ENCODE results near the gene TMEM183A. TPM values are rescaled to one million over a fixed set of nuclear protein-coding genes. Genes with fewer than 3 reads are reported as not detected.

Gene TMEM183A
- total RNA-seq, 1 experiment from 2014 or later, result 104 TPM

DNA sequence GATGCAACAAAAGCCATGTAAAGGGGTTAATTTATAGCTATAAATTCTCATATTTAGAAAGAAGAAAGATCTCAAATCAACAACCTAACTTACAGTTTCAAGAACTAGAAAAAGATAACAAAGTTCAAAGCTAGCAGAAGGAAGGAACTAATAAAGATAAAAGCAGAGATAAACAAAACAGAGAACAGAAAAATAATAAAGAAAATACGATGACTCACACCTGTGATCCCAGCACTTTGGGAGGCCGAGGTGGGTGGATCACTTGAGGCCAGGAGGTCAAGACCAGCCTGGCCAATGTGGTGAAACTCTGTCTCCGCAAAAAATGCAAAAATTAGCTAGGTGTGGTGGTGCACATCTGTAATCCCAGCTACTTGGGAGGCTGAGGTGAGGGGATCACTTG, 12.4 kb upstream of the TMEM183A start:
- Mint-ChIP-seq H3K9me3 (ENCODE audit: unreplicated experiment) (peaks cover 9% of the 10 kb centered on the region), H3K4me1 (ENCODE audit: insufficient read depth, unreplicated experiment) (peaks cover 15% of the 10 kb centered on the region), H3K27ac (ENCODE audit: low read depth, unreplicated experiment) (no peak overlapping the region), H3K27me3 (ENCODE audit: insufficient read depth, unreplicated experiment) (peaks cover 70% of the 10 kb centered on the region), H3K36me3 (ENCODE audit: insufficient read depth, unreplicated experiment) (peaks cover 6% of the 10 kb centered on the region), H3K4me3 (ENCODE audit: unreplicated experiment) (no peak overlapping the region)
- no TSS peak for BruUV-seq (replicated peaks)
- intact Hi-C loops (cut with micrococcal nuclease), result no loop called here
- ChIA-PET POLR2A (interaction anchor here (0.6 to 3.9 kb wide), 17 partner anchors 9 to 1422 kb away, joined by 3 to 48 read pairs (median 3); partner anchors contain the start of gene TMEM183A), CTCF (interaction anchor here (0.6 to 2.3 kb wide), 12 partner anchors 10 to 1202 kb away, joined by 3 to 12 read pairs (median 4); partner anchors contain the start of gene TMEM183A)
- no peak for DNase-seq (ENCODE audit: unreplicated experiment)
- TF ChIP-seq, protein P1, sequence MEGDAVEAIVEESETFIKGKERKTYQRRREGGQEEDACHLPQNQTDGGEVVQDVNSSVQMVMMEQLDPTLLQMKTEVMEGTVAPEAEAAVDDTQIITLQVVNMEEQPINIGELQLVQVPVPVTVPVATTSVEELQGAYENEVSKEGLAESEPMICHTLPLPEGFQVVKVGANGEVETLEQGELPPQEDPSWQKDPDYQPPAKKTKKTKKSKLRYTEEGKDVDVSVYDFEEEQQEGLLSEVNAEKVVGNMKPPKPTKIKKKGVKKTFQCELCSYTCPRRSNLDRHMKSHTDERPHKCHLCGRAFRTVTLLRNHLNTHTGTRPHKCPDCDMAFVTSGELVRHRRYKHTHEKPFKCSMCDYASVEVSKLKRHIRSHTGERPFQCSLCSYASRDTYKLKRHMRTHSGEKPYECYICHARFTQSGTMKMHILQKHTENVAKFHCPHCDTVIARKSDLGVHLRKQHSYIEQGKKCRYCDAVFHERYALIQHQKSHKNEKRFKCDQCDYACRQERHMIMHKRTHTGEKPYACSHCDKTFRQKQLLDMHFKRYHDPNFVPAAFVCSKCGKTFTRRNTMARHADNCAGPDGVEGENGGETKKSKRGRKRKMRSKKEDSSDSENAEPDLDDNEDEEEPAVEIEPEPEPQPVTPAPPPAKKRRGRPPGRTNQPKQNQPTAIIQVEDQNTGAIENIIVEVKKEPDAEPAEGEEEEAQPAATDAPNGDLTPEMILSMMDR (IDR thresholded peaks at IDR 0.05; ENCODE audit: unreplicated experiment), result no peak

DNA sequence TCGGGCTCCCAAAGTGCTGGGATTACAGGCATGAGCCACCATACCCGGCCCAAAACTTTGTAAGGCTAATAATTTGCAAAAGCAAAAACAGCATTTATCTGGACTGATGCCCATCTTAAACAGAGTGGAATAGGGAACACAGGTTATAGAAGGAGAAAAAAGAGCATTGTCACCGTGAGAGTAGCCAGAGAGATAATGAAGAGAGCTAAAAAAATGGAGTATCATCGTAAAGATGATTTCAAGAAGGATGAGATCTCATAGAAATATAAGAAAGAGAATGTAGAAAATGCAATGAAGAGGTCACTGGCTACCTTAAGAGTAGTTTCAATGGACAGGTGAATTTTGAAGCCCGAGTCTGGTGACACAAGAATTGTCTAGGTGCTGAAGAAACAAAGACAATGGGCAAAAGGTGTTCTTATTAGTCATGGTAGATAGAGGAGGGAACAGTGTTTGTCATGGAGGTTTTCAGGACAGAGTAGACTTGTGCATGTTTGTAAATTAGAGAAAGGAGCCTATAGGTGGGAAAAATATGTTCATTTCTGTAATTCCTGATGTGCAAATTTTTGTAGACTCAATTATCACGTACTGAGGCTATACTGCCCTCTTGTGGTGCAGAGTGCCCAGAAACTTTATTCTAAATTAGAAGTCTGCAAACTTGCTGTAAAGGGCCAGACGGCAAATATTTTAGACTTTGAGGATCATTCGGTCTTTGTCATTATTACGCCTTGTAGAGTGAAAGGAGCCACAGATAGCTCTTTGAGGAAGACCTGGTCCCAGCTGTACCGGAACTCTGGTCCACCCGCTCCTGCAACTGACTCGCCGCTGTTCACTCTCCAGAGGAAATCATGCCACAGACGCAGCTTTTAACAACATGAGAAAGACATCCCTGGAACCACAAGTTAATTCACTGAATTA, 8.1 kb upstream of the TMEM183A start:
- peak; percentile 85 for DNase-seq (ENCODE audit: unreplicated experiment)
- no peaks in the 10 kb centered on the region for H3K9me3 Mint-ChIP-seq (ENCODE audit: unreplicated experiment)
- intact Hi-C loops (cut with micrococcal nuclease), result loop anchor here (1.0 to 2.0 kb wide), 5 partner anchors 73 to 280 kb away; no protein-coding TSS in a partner anchor
- no peak overlapping the region for H3K4me3 Mint-ChIP-seq (ENCODE audit: unreplicated experiment)
- peaks cover 15% of the 10 kb centered on the region for H3K4me1 Mint-ChIP-seq (ENCODE audit: insufficient read depth, unreplicated experiment)
- H3K27ac Mint-ChIP-seq (ENCODE audit: low read depth, unreplicated experiment), result no peak overlapping the region
- peaks cover 45% of the 10 kb centered on the region for H3K27me3 Mint-ChIP-seq (ENCODE audit: insufficient read depth, unreplicated experiment)
- peaks cover 6% of the 10 kb centered on the region for H3K36me3 Mint-ChIP-seq (ENCODE audit: insufficient read depth, unreplicated experiment)
- POLR2A ChIA-PET, result interaction anchor here (0.7 to 3.3 kb wide), 12 partner anchors 8 to 191 kb away, joined by 3 to 20 read pairs (median 6); partner anchors contain the start of genes CYB5R1, KDM5B, RABIF and TMEM183A
- TF ChIP-seq, protein P1 (IDR thresholded peaks at IDR 0.05; ENCODE audit: unreplicated experiment), result peak; percentile 96
- CTCF ChIA-PET, result interaction anchor here (0.5 to 4.2 kb wide), 74 partner anchors 9 to 1414 kb away, joined by 3 to 54 read pairs (median 4); partner anchors contain the start of genes KLHL12 and TMEM183A
- BruUV-seq (replicated peaks), result no TSS peak

DNA sequence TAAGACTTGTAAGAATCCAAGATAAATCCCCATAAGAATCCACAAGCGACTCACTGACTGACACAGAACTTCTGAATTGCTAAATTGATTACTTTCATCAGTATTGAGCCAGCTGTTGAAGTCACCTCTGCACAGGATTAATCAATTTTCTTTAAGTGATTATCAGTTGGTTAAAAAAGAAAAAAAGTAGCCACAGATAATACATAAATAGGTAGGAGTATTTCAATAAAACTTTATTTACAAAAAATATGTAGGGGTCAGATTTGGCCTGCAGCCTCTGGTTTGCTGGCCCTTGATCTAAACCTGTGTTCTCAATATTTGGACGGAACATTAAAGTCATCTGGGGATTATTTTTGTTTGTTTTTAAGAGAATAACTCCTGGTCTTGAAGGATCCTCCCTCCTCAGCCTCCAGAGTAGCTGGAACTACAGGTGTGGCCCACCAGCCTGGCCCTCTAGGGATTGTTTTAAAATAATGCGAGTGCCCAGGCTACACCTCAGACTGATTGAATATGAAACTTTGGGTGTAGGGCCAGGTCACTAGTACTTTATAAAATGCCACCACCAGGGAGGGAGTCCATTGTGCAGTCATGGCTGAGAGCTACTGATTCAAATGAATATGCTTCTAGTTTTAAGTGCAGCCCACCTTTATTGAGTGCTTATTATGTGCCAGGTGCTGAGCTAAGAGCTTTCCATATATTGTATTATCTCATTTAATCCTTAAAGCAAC, 6.8 kb upstream of the TMEM183A start:
- DNase-seq (ENCODE audit: unreplicated experiment), result no peak
- Mint-ChIP-seq H3K9me3 (ENCODE audit: unreplicated experiment) (no peaks in the 10 kb centered on the region), H3K4me1 (ENCODE audit: insufficient read depth, unreplicated experiment) (peaks cover 6% of the 10 kb centered on the region), H3K27ac (ENCODE audit: low read depth, unreplicated experiment) (no peak overlapping the region), H3K27me3 (ENCODE audit: insufficient read depth, unreplicated experiment) (peaks cover 32% of the 10 kb centered on the region), H3K36me3 (ENCODE audit: insufficient read depth, unreplicated experiment) (peaks cover 6% of the 10 kb centered on the region), H3K4me3 (ENCODE audit: unreplicated experiment) (no peak overlapping the region)
- TF ChIP-seq, protein P1 (IDR thresholded peaks at IDR 0.05; ENCODE audit: unreplicated experiment), result no peak
- intact Hi-C loops (cut with micrococcal nuclease), result no loop called here
- no TSS peak for BruUV-seq (replicated peaks)
- ChIA-PET CTCF (interaction anchor here (0.5 to 4.2 kb wide), 32 partner anchors 11 to 835 kb away, joined by 3 to 54 read pairs (median 6); no protein-coding TSS in a partner anchor), POLR2A (interaction anchor here (1.0 to 2.3 kb wide), 6 partner anchors 33 to 192 kb away, joined by 3 to 6 read pairs (median 5); partner anchors contain the start of genes CYB5R1 and KDM5B)

Measured in MCF 10A (cell line).